SK-N-SH (cell line): Measurements from ENCODE around the gene KRTAP3-3. TPM values are rescaled to one million over a fixed set of nuclear protein-coding genes. Genes with fewer than 3 reads are reported as not detected.

Experiments
- CTCF ChIA-PET: fragments of 300-600, 350-600 bp; formaldehyde crosslinking; extraction: SDS; loops from one replicate; lab custom pipeline; 2021; lab: Yijun Ruan, JAX
- POLR2A ChIA-PET: fragments of 350-600 bp; sonication (Branson Sonifier 250); formaldehyde crosslinking; extraction: SDS; loops from one replicate; lab custom pipeline; 2020; ENCODE audit warnings: antibody characterized with exemption, inconsistent platforms; lab: Yijun Ruan, JAX
- DNase-seq: peaks from one replicate; pipeline ENCODE4 v3.0.0; 2012
- H2AFZ ChIP-seq: fragments of 200-600 bp; sonication (generic); 2 replicates; pipeline ENCODE4 v1.8.1; 2016; ENCODE audit warnings: antibody characterized with exemption, mild to moderate bottlenecking, low read depth
- H3F3A ChIP-seq: fragments of 200-600 bp; sonication (generic); replicated peaks from 2 replicates; pipeline ENCODE3; 2016; ENCODE audit warnings: antibody characterized with exemption, mild to moderate bottlenecking; ENCODE audit not compliant: insufficient read depth
- H3K27ac ChIP-seq, 2 experiments: fragments of 200-500 bp in 1 of 2; fragments of 200-600 bp in 1 of 2; sonication (Bioruptor generic) in 1 of 2; sonication (generic), shearing (Covaris generic) in 1 of 2; 2 replicates each; pipeline versions ENCODE4 v1.5.1 to v1.6.1; 2014 to 2016; ENCODE audit warnings: low read depth in 2 of 2, inconsistent platforms in 1 of 2, low read length in 1 of 2, mild to moderate bottlenecking in 1 of 2, mixed read lengths in 1 of 2
- H3K27me3 ChIP-seq: fragments of 200-600 bp; sonication (generic), shearing (Covaris generic); 2 replicates; pipeline ENCODE4 v1.6.1; 2016; ENCODE audit warnings: mixed run types; ENCODE audit not compliant: insufficient read depth
- H3K36me3 ChIP-seq, 2 experiments: fragments of 200-500 bp in 1 of 2; fragments of 200-600 bp in 1 of 2; sonication (Bioruptor generic) in 1 of 2; sonication (generic) in 1 of 2; replicated peaks in 1 of 2; 2 replicates each; pipeline versions ENCODE3 to v1.5.1; 2014 to 2016; ENCODE audit warnings: low read length in 1 of 2, mild to moderate bottlenecking in 1 of 2; ENCODE audit not compliant: insufficient read depth in 2 of 2, control insufficient read depth in 1 of 2
- H3K4me1 ChIP-seq, 2 experiments: fragments of 200-500 bp in 1 of 2; fragments of 200-600 bp in 1 of 2; sonication (Bioruptor generic) in 1 of 2; sonication (generic), shearing (Covaris generic) in 1 of 2; 2 replicates each; pipeline versions ENCODE4 v1.5.1 to v1.6.1; 2014 to 2016; ENCODE audit warnings: low read depth in 1 of 2, low read length in 1 of 2, mixed run types in 1 of 2; ENCODE audit not compliant: insufficient read depth in 2 of 2, control insufficient read depth in 1 of 2
- H3K4me2 ChIP-seq: fragments of 200-600 bp; sonication (generic), shearing (Covaris generic); 2 replicates; pipeline ENCODE4 v1.6.1; 2017; ENCODE audit warnings: mixed run types
- H3K4me3 ChIP-seq, 2 experiments: fragments of 200-500 bp in 1 of 2; fragments of 200-600 bp in 1 of 2; sonication (Bioruptor generic) in 1 of 2; sonication (generic), shearing (Covaris generic) in 1 of 2; 2 replicates each; pipeline versions ENCODE4 v1.5.1 to v1.8.1; 2014 to 2016; ENCODE audit warnings: low read depth in 2 of 2, inconsistent platforms in 1 of 2, low read length in 1 of 2, mild to moderate bottlenecking in 1 of 2, mixed read lengths in 1 of 2, moderate library complexity in 1 of 2
- H3K79me2 ChIP-seq: fragments of 200-600 bp; sonication (generic); 2 replicates; pipeline ENCODE4 v1.8.1; 2017; ENCODE audit warnings: mild to moderate bottlenecking; ENCODE audit not compliant: insufficient read depth
- H3K9ac ChIP-seq: fragments of 200-600 bp; sonication (generic); 2 replicates; pipeline ENCODE4 v1.6.1; 2017; ENCODE audit warnings: mixed run types
- H3K9me2 ChIP-seq: fragments of 200-600 bp; sonication (generic); 2 replicates; pipeline ENCODE4 v1.6.1; 2017; ENCODE audit warnings: mixed run types
- H3K9me3 ChIP-seq: fragments of 200-600 bp; sonication (generic); 2 replicates; pipeline ENCODE4 v1.6.1; 2017; ENCODE audit warnings: mixed run types, mild to moderate bottlenecking, moderate library complexity
- H4K20me1 ChIP-seq: fragments of 200-600 bp; sonication (generic); 2 replicates; pipeline ENCODE4 v1.6.1; 2017; ENCODE audit warnings: mild to moderate bottlenecking, mixed run types; ENCODE audit not compliant: insufficient read depth
- CHD2 ChIP-seq: fragments of 150-350 bp; IDR thresholded peaks from 2 replicates; pipeline ENCODE4 v1.6.1; 2018; ENCODE audit warnings: low read length; ENCODE audit not compliant: partially characterized antibody
- ELF1 ChIP-seq: IDR thresholded peaks from 2 replicates; pipeline ENCODE4 v1.4.0; 2012
- EP300 ChIP-seq, 2 experiments: IDR thresholded peaks; 2 replicates each; pipeline versions ENCODE4 v1.4.0 to v1.6.1; 2012; ENCODE audit warnings: borderline replicate concordance in 1 of 2, low read depth in 1 of 2, low read length in 1 of 2
- FOXJ3 ChIP-seq: sonication (generic); formaldehyde crosslinking; IDR thresholded peaks from 2 replicates; pipeline ENCODE4 v1.5.1; 2020; ENCODE audit warnings: mild to moderate bottlenecking, missing genetic modification reagents
- FOXM1 ChIP-seq: IDR thresholded peaks from 2 replicates; pipeline ENCODE4 v1.4.0; 2012; ENCODE audit warnings: low read depth, mild to moderate bottlenecking
- GATA2 ChIP-seq: sonication (generic); formaldehyde crosslinking; IDR thresholded peaks from 2 replicates; pipeline ENCODE4 v1.5.0; 2020; ENCODE audit warnings: mild to moderate bottlenecking, missing genetic modification reagents
- JUND ChIP-seq: IDR thresholded peaks from 2 replicates; pipeline ENCODE4 v1.4.0; 2012
- MEF2A ChIP-seq: IDR thresholded peaks from 2 replicates; pipeline ENCODE4 v1.4.0; 2012; ENCODE audit warnings: low read depth, borderline replicate concordance
- MXI1 ChIP-seq: IDR thresholded peaks from 2 replicates; pipeline ENCODE4 v1.6.1; 2012; ENCODE audit warnings: mild to moderate bottlenecking, low read depth, low read length, improper control_type of control experiment
- NRF1 ChIP-seq: IDR thresholded peaks from 2 replicates; pipeline ENCODE4 v1.6.1; 2012; ENCODE audit warnings: low read depth, mild to moderate bottlenecking, low read length
- RAD21 ChIP-seq: IDR thresholded peaks from 2 replicates; pipeline ENCODE4 v1.6.1; 2012; ENCODE audit warnings: mild to moderate bottlenecking, low read length
- RFX5 ChIP-seq: IDR thresholded peaks from 2 replicates; pipeline ENCODE4 v1.6.1; 2012; ENCODE audit warnings: mild to moderate bottlenecking, improper control_type of control experiment, low read length
- RXRA ChIP-seq: IDR thresholded peaks from 2 replicates; pipeline ENCODE4 v1.4.0; 2012; ENCODE audit warnings: low read depth, mild to moderate bottlenecking, borderline replicate concordance
- TAF1 ChIP-seq: IDR thresholded peaks from 2 replicates; pipeline ENCODE4 v1.6.1; 2012; ENCODE audit warnings: low read depth, mild to moderate bottlenecking, low read length, moderate library complexity, borderline replicate concordance
- YY1 ChIP-seq: IDR thresholded peaks from 2 replicates; pipeline ENCODE4 v1.4.0; 2012; ENCODE audit warnings: low read depth, mild to moderate bottlenecking
- WGBS: methylation state at CpG from one replicate; pipeline ENCODE4 v1.1.6; 2017; ENCODE audit warnings: low lambda C conversion rate; 5-methylcytosine and 5-hydroxymethylcytosine counted together
- polyA plus RNA-seq, 3 experiments: library from polyadenylated mRNA; depleted of rRNA; stranded (reverse); fragments of >200 nt; gene quantifications; 2 replicates each; pipeline ENCODE4 v1.2.3, GENCODE V29; 2012
- TF ChIP-seq, protein P1 (sequence below): IDR thresholded peaks from 2 replicates; pipeline ENCODE4; 2012
- TF ChIP-seq, protein P2 (sequence below): IDR thresholded peaks from 2 replicates; pipeline ENCODE4 v1.4.0; 2012; ENCODE audit warnings: low read depth, borderline replicate concordance
- TF ChIP-seq, protein P3 (sequence below): fragments of 200-600 bp; sonication (generic); IDR thresholded peaks from 2 replicates; pipeline ENCODE4 v1.6.1; 2017; ENCODE audit warnings: antibody characterized with exemption, mild to moderate bottlenecking, moderate library complexity
- TF ChIP-seq, protein P4 (sequence below): IDR thresholded peaks from 2 replicates; pipeline ENCODE4 v1.6.1; 2012; ENCODE audit warnings: mild to moderate bottlenecking, low read depth, low read length, moderate library complexity

Gene KRTAP3-3
- polyA plus RNA-seq, 1 of the 3 experiments (the other 2 are of a cell fraction) = not detected

DNA sequence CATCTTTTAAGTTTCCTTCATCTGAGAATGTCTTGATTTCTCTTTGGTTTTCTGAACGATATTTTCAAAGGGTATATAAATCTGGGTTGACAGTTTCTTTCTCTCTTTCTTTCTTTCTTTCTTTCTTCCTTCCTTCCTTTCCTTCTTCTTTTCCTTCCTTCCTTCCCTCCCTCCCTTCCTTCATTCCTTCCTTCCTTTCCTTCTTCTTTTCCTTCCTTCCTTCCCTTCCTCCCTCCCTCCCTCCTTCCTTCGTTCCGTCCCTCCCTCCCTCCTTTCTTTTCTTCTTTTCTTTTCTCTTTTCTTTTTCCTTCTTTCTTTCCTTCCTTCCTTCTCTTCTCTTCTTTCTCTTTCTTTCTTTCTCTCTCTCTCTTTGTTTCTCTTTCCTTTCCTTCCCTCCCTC lies 19.6 kb downstream of the KRTAP3-3 start:
- Histone ChIP-seq H3K9ac (no peak overlapping the region), H3K27me3 (peaks cover 24% of the 10 kb centered on the region; the same call in 1 of the 2 replicates), H4K20me1 (no peaks in the 10 kb centered on the region), H2AFZ (no peak overlapping the region), H3K79me2 (no peaks in the 10 kb centered on the region), H3K27ac (no peak overlapping the region), H3F3A (no peaks in the 10 kb centered on the region), H3K4me1 (no peaks in the 10 kb centered on the region), H3K9me2 (no peaks in the 10 kb centered on the region)
- DNase-seq = no peak
- ChIA-PET CTCF (no interaction called here), POLR2A (no interaction called here)
- TF ChIP-seq MXI1 (no peak), CHD2 (no peak), FOXM1 (no peak), ELF1 (no peak), JUND (no peak), GATA2 (no peak), TAF1 (no peak), RFX5 (no peak), NRF1 (no peak), FOXJ3 (CRISPR knock-in tag) (no peak), MEF2A (no peak), RAD21 (no peak), YY1 (no peak), RXRA (no peak)
- TF ChIP-seq, protein P1, sequence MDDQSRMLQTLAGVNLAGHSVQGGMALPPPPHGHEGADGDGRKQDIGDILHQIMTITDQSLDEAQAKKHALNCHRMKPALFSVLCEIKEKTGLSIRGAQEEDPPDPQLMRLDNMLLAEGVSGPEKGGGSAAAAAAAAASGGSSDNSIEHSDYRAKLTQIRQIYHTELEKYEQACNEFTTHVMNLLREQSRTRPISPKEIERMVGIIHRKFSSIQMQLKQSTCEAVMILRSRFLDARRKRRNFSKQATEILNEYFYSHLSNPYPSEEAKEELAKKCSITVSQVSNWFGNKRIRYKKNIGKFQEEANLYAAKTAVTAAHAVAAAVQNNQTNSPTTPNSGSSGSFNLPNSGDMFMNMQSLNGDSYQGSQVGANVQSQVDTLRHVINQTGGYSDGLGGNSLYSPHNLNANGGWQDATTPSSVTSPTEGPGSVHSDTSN = no peak
- TF ChIP-seq, protein P2, sequence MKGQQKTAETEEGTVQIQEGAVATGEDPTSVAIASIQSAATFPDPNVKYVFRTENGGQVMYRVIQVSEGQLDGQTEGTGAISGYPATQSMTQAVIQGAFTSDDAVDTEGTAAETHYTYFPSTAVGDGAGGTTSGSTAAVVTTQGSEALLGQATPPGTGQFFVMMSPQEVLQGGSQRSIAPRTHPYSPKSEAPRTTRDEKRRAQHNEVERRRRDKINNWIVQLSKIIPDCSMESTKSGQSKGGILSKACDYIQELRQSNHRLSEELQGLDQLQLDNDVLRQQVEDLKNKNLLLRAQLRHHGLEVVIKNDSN = no peak
- TF ChIP-seq, all 33 proteins: peak for 0
- Histone ChIP-seq H3K9me3 (no peaks in the 10 kb centered on the region), H3K4me2 (no peak overlapping the region), H3K36me3 (peaks cover 0 to 4% of the 10 kb centered on the region in 2 experiments), H3K4me3 (no peak overlapping the region)
- 33% methylated on average over 3 of the region's 3 CpGs for WGBS

DNA sequence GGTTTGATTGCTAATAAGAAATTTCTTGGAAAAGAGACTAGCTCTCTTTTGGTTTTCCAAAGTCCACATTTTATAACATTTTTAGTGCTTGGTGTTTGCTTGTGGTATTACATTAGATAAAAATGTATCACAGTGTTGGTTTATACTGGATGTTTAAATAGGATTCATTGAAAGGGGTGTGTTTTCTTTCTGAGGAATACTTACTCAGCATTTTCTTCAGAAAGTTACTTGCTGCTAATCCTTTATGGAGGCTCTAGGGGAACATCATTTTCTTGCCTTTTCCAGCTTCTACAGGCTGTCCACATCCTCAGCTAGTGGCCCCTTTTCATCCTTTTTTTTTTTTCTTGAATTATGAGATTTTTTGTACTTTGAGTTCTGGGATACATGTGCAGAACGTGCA lies 26.4 kb downstream of the KRTAP3-3 start:
- Histone ChIP-seq H3K4me1 (no peaks in the 10 kb centered on the region), H3K27me3 (no peaks in the 10 kb centered on the region; the same call in 1 of the 2 replicates), H3K9me3 (no peaks in the 10 kb centered on the region), H3F3A (no peaks in the 10 kb centered on the region), H3K4me3 (no peak overlapping the region), H4K20me1 (no peaks in the 10 kb centered on the region), H3K79me2 (no peaks in the 10 kb centered on the region), H3K9me2 (no peaks in the 10 kb centered on the region), H3K27ac (no peak overlapping the region), H3K4me2 (no peak overlapping the region), H3K36me3 (peaks cover 0 to 4% of the 10 kb centered on the region in 2 experiments), H2AFZ (no peak overlapping the region), H3K9ac (no peak overlapping the region)
- TF ChIP-seq EP300 (IDR thresholded peaks at IDR 0.05; ENCODE audit: borderline replicate concordance in 1 of 2, low read depth in 1 of 2, low read length in 1 of 2) (no peak), FOXJ3 (CRISPR knock-in tag) (no peak), MXI1 (no peak), YY1 (no peak), RXRA (no peak), GATA2 (no peak), ELF1 (no peak)
- TF ChIP-seq, protein P3, sequence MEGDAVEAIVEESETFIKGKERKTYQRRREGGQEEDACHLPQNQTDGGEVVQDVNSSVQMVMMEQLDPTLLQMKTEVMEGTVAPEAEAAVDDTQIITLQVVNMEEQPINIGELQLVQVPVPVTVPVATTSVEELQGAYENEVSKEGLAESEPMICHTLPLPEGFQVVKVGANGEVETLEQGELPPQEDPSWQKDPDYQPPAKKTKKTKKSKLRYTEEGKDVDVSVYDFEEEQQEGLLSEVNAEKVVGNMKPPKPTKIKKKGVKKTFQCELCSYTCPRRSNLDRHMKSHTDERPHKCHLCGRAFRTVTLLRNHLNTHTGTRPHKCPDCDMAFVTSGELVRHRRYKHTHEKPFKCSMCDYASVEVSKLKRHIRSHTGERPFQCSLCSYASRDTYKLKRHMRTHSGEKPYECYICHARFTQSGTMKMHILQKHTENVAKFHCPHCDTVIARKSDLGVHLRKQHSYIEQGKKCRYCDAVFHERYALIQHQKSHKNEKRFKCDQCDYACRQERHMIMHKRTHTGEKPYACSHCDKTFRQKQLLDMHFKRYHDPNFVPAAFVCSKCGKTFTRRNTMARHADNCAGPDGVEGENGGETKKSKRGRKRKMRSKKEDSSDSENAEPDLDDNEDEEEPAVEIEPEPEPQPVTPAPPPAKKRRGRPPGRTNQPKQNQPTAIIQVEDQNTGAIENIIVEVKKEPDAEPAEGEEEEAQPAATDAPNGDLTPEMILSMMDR = no peak
- TF ChIP-seq, protein P4, sequence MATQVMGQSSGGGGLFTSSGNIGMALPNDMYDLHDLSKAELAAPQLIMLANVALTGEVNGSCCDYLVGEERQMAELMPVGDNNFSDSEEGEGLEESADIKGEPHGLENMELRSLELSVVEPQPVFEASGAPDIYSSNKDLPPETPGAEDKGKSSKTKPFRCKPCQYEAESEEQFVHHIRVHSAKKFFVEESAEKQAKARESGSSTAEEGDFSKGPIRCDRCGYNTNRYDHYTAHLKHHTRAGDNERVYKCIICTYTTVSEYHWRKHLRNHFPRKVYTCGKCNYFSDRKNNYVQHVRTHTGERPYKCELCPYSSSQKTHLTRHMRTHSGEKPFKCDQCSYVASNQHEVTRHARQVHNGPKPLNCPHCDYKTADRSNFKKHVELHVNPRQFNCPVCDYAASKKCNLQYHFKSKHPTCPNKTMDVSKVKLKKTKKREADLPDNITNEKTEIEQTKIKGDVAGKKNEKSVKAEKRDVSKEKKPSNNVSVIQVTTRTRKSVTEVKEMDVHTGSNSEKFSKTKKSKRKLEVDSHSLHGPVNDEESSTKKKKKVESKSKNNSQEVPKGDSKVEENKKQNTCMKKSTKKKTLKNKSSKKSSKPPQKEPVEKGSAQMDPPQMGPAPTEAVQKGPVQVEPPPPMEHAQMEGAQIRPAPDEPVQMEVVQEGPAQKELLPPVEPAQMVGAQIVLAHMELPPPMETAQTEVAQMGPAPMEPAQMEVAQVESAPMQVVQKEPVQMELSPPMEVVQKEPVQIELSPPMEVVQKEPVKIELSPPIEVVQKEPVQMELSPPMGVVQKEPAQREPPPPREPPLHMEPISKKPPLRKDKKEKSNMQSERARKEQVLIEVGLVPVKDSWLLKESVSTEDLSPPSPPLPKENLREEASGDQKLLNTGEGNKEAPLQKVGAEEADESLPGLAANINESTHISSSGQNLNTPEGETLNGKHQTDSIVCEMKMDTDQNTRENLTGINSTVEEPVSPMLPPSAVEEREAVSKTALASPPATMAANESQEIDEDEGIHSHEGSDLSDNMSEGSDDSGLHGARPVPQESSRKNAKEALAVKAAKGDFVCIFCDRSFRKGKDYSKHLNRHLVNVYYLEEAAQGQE = no peak
- no peak for DNase-seq
- POLR2A ChIA-PET = no interaction called here
- WGBS = 21% methylated on average over 1 of the region's 1 CpG
- CTCF ChIA-PET = no interaction called here
